Measurements from ENCODE around the gene GATAD1. TPM values are rescaled to one million over a fixed set of nuclear protein-coding genes. Genes with fewer than 3 reads are reported as not detected.

The GATAD1 gene
- total and polyA plus RNA-seq, 2 of the 8 experiments (the other 6 are each of a cell fraction or from before 2014, with no cell fraction given): 17.1 to 34.7 TPM

DNA sequence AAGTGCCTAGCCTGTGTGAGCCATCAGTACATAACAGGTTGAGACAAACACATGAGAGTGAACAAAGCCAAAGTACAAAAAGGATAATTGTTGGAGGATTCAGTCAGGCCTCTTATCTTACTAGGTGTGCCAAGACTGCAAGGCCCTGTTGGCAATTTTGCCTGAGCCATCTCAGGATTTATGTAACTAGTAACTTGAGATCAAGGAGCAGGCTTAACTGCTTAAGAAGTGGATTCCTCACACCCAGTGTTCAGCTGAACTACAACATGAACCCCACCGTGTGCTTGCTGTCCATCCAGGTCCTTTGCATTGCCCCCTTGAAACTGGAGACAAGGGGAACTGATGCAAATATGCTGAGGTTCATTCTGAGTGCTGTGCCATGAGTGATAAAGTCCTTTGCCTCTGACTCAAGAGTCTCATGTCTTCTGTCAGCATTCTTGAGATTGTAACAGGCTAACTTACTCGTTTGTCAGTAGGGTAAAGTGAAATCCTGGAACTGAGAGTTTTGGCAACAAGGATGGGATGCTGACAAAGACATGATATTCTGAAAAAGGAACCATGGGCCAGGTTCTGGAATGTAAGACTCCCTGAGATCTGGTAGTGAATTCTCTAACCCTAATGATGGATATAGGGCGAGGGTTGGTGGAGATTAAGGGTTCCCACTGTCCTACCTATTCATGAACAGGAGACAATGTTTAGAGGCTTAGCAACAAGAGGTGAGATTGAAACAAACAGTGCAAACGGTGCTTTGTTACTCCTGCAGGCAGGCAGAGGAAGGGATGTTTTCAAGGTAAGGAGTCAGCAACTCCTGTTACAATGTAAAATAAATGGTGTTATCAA, 44.1 kb upstream of the GATAD1 start:
- Histone ChIP-seq H3K9ac (replicated peaks in 1 of 4; ENCODE audit: extremely low read depth in 1 of 4, low read depth in 3 of 4, low read length in 3 of 4) (no peak overlapping the region), H3K18ac (ENCODE audit: extremely low read depth, low read length) (no peak overlapping the region), H3K14ac (ENCODE audit: insufficient read length) (no peak overlapping the region), H4K91ac (replicated peaks; ENCODE audit: insufficient read length, low read length) (no peak overlapping the region), H2BK5ac (ENCODE audit: low read depth, low read length) (no peak overlapping the region), H2BK15ac (ENCODE audit: low read length) (no peak overlapping the region), H2BK120ac (replicated peaks; ENCODE audit: low read depth, low read length) (no peak overlapping the region), H4K20me1 (replicated peaks in 1 of 2; ENCODE audit: control insufficient read depth in 1 of 2, insufficient read depth in 2 of 2, low read length in 2 of 2) (no peaks in the 10 kb centered on the region), H3K56ac (replicated peaks; ENCODE audit: insufficient read length, low read depth, low read length) (no peak overlapping the region), H3K79me1 (ENCODE audit: low read depth, low read length) (no peaks in the 10 kb centered on the region), H3K4ac (replicated peaks; ENCODE audit: insufficient read length, low read depth, low read length) (no peak overlapping the region), H2BK20ac (ENCODE audit: low read length) (no peak overlapping the region), H2BK12ac (ENCODE audit: low read depth, low read length) (no peak overlapping the region), H3K4me2 (ENCODE audit: insufficient read depth in 1 of 2, low read depth in 2 of 2, low read length in 2 of 2) (no peak overlapping the region), H2AFZ (ENCODE audit: low read length) (no peak overlapping the region), H3K9me3 (ENCODE audit: insufficient read depth in 2 of 2, low read depth in 1 of 2, low read length in 1 of 2) (no peaks in the 10 kb centered on the region), H3K4me3 (ENCODE audit: extremely low read depth in 1 of 4, insufficient read depth in 2 of 4, low read depth in 3 of 4, low read length in 4 of 4) (no peak overlapping the region), H3K4me1 (replicated peaks in 1 of 4; ENCODE audit: control insufficient read depth in 3 of 4, insufficient read depth in 4 of 4, low read length in 3 of 4) (peaks cover 0 to 5% (median 0%) of the 10 kb centered on the region in 4 experiments; a peak in 1 of 7 replicates), H2AK5ac (ENCODE audit: low read depth, low read length) (no peak overlapping the region), H4K8ac (ENCODE audit: extremely low read depth, insufficient read depth, low read length) (no peak overlapping the region), H4K5ac (ENCODE audit: insufficient read length, low read depth, low read length) (no peak overlapping the region), H3K27me3 (replicated peaks in 1 of 4; ENCODE audit: control insufficient read depth in 3 of 4, extremely low read depth in 1 of 4, insufficient read depth in 3 of 4, low read length in 3 of 4) (peaks cover 0 to 1% (median 0%) of the 10 kb centered on the region in 4 experiments; a peak in 1 of 7 replicates), H3K23ac (ENCODE audit: insufficient read length) (no peak overlapping the region), H3K36me3 (ENCODE audit: control insufficient read depth in 2 of 4, insufficient read depth in 4 of 4, low read length in 3 of 4) (peaks cover 0 to 13% (median 4%) of the 10 kb centered on the region in 4 experiments; a peak in 6 of 8 replicates), H3K23me2 (ENCODE audit: low read depth, low read length) (no peaks in the 10 kb centered on the region), H3K79me2 (ENCODE audit: control insufficient read depth in 1 of 2, insufficient read depth in 2 of 2, low read length in 2 of 2) (no peaks in the 10 kb centered on the region), H3K27ac (ENCODE audit: low read depth, low read length) (no peak overlapping the region; the same call in 1 of the 2 replicates)
- POLR2A ChIA-PET (ENCODE audit: partially characterized antibody): interaction anchor here (0.9 to 1.4 kb wide), 4 partner anchors 11 to 269 kb away, joined by 3 to 4 read pairs (median 4); partner anchors contain the start of genes ANKIB1, CYP51A1 and KRIT1
- DNase-seq (ENCODE audit: low read depth in 1 of 2, low spot score in 2 of 2) (no peak), FAIRE-seq (no peak)
- CTCF ChIA-PET (ENCODE audit: partially characterized antibody): interaction anchor here (1.4 to 3.6 kb wide), 3 partner anchors 11 to 173 kb away, joined by 4 to 30 read pairs (median 6); no protein-coding TSS in a partner anchor
- 87% methylated on average over 4 of the region's 4 CpGs; no CpG with 5 or more reads in 1 of the 2 experiments for WGBS, 2 experiments (ENCODE audit: extremely low coverage in 1 of 2, insufficient coverage in 1 of 2, insufficient read length in 1 of 2, insufficient replicate concordance in 2 of 2, low coverage in 1 of 2, low lambda C conversion rate in 2 of 2, missing lambda C conversion rate in 1 of 2)
- TF ChIP-seq, protein P1, sequence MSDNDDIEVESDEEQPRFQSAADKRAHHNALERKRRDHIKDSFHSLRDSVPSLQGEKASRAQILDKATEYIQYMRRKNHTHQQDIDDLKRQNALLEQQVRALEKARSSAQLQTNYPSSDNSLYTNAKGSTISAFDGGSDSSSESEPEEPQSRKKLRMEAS (IDR thresholded peaks at IDR 0.05): no peak
- TF ChIP-seq BACH1 (IDR thresholded peaks at IDR 0.05; ENCODE audit: low read length) (no peak), EZH2 (IDR thresholded peaks at IDR 0.05; ENCODE audit: low read depth, low read length, severe bottlenecking) (no peak), SAP30 (IDR thresholded peaks at IDR 0.05; ENCODE audit: insufficient read depth, insufficient replicate concordance, low read length) (no peak), CHD2 (IDR thresholded peaks at IDR 0.05; ENCODE audit: low read length) (no peak), RXRA (IDR thresholded peaks at IDR 0.05; ENCODE audit: insufficient read depth, low read depth, low read length) (no peak), EP300 (IDR thresholded peaks at IDR 0.05; ENCODE audit: borderline replicate concordance in 1 of 2, low read depth in 2 of 2, low read length in 2 of 2) (no peak), SP4 (IDR thresholded peaks at IDR 0.05; ENCODE audit: low read length) (no peak)
- TF ChIP-seq, protein P2, sequence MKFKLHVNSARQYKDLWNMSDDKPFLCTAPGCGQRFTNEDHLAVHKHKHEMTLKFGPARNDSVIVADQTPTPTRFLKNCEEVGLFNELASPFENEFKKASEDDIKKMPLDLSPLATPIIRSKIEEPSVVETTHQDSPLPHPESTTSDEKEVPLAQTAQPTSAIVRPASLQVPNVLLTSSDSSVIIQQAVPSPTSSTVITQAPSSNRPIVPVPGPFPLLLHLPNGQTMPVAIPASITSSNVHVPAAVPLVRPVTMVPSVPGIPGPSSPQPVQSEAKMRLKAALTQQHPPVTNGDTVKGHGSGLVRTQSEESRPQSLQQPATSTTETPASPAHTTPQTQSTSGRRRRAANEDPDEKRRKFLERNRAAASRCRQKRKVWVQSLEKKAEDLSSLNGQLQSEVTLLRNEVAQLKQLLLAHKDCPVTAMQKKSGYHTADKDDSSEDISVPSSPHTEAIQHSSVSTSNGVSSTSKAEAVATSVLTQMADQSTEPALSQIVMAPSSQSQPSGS (IDR thresholded peaks at IDR 0.05; ENCODE audit: low read length): no peak
